K562 (cell line): Measurements from ENCODE around the gene ELMO1. TPM values are rescaled to one million over a fixed set of nuclear protein-coding genes. Genes with fewer than 3 reads are reported as not detected.

Source experiments
- ATAC-seq: fragments of 200-7000 bp; cut with Tn5 transposase; 3 replicates; pipeline ENCODE4 v1.9.1; 2020; ENCODE audit warnings: moderate library complexity
- BruUV-seq: library from RNA; stranded (reverse); fragments of 400-500 nt; replicated peaks from 2 replicates; lab custom pipeline; 2021; lab: Mats Ljungman, UMichigan
- CTCF ChIA-PET: fragments of 300-600 bp; formaldehyde crosslinking; extraction: SDS; loops from one replicate; lab custom pipeline; 2021; ENCODE audit warnings: low intra/inter-chr PET ratio; lab: Yijun Ruan, JAX
- POLR2A ChIA-PET: fragments of 300-600, 350-650 bp; sonication (Branson Sonifier 250); formaldehyde crosslinking; extraction: SDS; loops from one replicate; lab custom pipeline; 2021; ENCODE audit warnings: antibody characterized with exemption, inconsistent platforms; lab: Yijun Ruan, JAX
- DNase-seq, 4 experiments: peaks; one replicate each; pipeline versions ENCODE4 v3.0.0 to v3.0.0-alpha.2; 2011 to 2018; ENCODE audit warnings: low spot score in 3 of 4, mixed read lengths in 3 of 4; ENCODE audit errors: extremely low read depth in 1 of 4
- FAIRE-seq: peaks from 2 replicates; lab custom pipeline; 2011; peaks lifted over from hg19 to GRCh38; lab: Jason Lieb, UNC
- H2AFZ ChIP-seq: 2 replicates; pipeline ENCODE4 v1.6.0; 2011; ENCODE audit warnings: low read depth, low read length, control low read depth, inconsistent platforms
- H3K27ac ChIP-seq: fragments of 200-600 bp; 3 replicates; pipeline ENCODE4 v1.8.0; 2011; ENCODE audit warnings: low read depth, mild to moderate bottlenecking, control low read depth, inconsistent platforms, low read length, moderate library complexity, mixed read lengths; ENCODE audit errors: extremely low read depth
- H3K27me3 ChIP-seq, 2 experiments: fragments of 300-600 bp in 1 of 2; 2 replicates in 1 of 2; 3 replicates in 1 of 2; pipeline versions ENCODE4 v1.6.0 to v1.8.0; 2011; ENCODE audit warnings: inconsistent platforms in 2 of 2, low read length in 2 of 2, mild to moderate bottlenecking in 1 of 2, mixed read lengths in 1 of 2, moderate library complexity in 1 of 2; ENCODE audit not compliant: control insufficient read depth in 2 of 2, insufficient read depth in 2 of 2
- H3K36me3 ChIP-seq: fragments of 300-600 bp; 3 replicates; pipeline ENCODE4 v1.8.0; 2011; ENCODE audit warnings: mild to moderate bottlenecking, low read length, inconsistent platforms; ENCODE audit not compliant: control insufficient read depth, insufficient read depth
- H3K4me1 ChIP-seq, 2 experiments: fragments of 200-600 bp in 1 of 2; replicated peaks in 1 of 2; 2 replicates in 1 of 2; 3 replicates in 1 of 2; pipeline versions ENCODE4 v1.5.1 to v1.8.0; 2011; ENCODE audit warnings: inconsistent platforms in 2 of 2, low read length in 2 of 2, mild to moderate bottlenecking in 1 of 2, mixed read lengths in 1 of 2, moderate library complexity in 1 of 2; ENCODE audit not compliant: control insufficient read depth in 2 of 2, insufficient read depth in 2 of 2
- H3K4me2 ChIP-seq: 2 replicates; pipeline ENCODE4 v1.6.1; 2011; ENCODE audit warnings: low read length, control low read depth, inconsistent platforms, mixed read lengths; ENCODE audit not compliant: insufficient read depth
- H3K4me3 ChIP-seq: fragments of 200-600 bp; sonication (generic), shearing (Covaris generic); 2 replicates; pipeline ENCODE4 v1.5.1; 2016; ENCODE audit warnings: control low read depth, inconsistent platforms
- H3K79me2 ChIP-seq: fragments of 200-600 bp; 3 replicates; pipeline ENCODE4 v1.8.0; 2011; ENCODE audit warnings: low read length, inconsistent platforms; ENCODE audit not compliant: control insufficient read depth, insufficient read depth
- H3K9ac ChIP-seq, 2 experiments: 2 replicates each; pipeline versions ENCODE4 v1.6.0 to v1.6.1; 2011; ENCODE audit warnings: low read depth in 2 of 2, low read length in 2 of 2, control low read depth in 1 of 2, inconsistent platforms in 1 of 2, mild to moderate bottlenecking in 1 of 2, mixed read lengths in 1 of 2; ENCODE audit not compliant: insufficient read depth in 1 of 2
- H3K9me1 ChIP-seq: one replicate; pipeline ENCODE4 v1.6.0; 2011; ENCODE audit warnings: inconsistent platforms, mild to moderate bottlenecking, low read length, moderate library complexity; ENCODE audit not compliant: control insufficient read depth, insufficient read depth
- H3K9me3 ChIP-seq: replicated peaks from 2 replicates; pipeline ENCODE4 v1.5.1; 2011; ENCODE audit warnings: low read depth, low read length, inconsistent platforms; ENCODE audit not compliant: control insufficient read depth, insufficient read depth
- H4K20me1 ChIP-seq: replicated peaks from 2 replicates; pipeline ENCODE4 v1.6.1; 2011; ENCODE audit warnings: low read length, inconsistent platforms, mixed read lengths; ENCODE audit not compliant: control insufficient read depth, insufficient read depth
- C11orf30 ChIP-seq: fragments of 450-650 bp; IDR thresholded peaks from 2 replicates; pipeline ENCODE4 v1.6.1; 2016; ENCODE audit warnings: low read depth, mild to moderate bottlenecking
- KDM2B ChIP-seq: fragments of 250-450 bp; sonication (Bioruptor Pico); IDR thresholded peaks from 2 replicates; pipeline ENCODE4 v1.8.0; 2021; ENCODE audit warnings: mild to moderate bottlenecking, moderate library complexity
- MAFG ChIP-seq: fragments of 450-650 bp; conservative IDR thresholded peaks from 2 replicates; pipeline ENCODE4 v1.6.1; 2016; ENCODE audit warnings: missing genetic modification characterization, missing compliant biosample characterization
- NFYB ChIP-seq: IDR thresholded peaks from 2 replicates; pipeline ENCODE4 v1.6.1; 2011; ENCODE audit warnings: mild to moderate bottlenecking, moderate library complexity; ENCODE audit not compliant: insufficient read length; ENCODE audit errors: extremely low read depth
- RFX7 ChIP-seq: fragments of 250-450 bp; sonication (Bioruptor Pico); IDR thresholded peaks from 2 replicates; pipeline ENCODE4 v1.5.1; 2021; ENCODE audit warnings: mild to moderate bottlenecking
- SMARCC2 ChIP-seq: fragments of 450-650 bp; IDR thresholded peaks from 2 replicates; pipeline ENCODE4 v1.6.1; 2017; ENCODE audit warnings: antibody characterized with exemption, moderate library complexity, mild to moderate bottlenecking, low read depth
- TRIM28 ChIP-seq: fragments of 450-650 bp; IDR thresholded peaks from 2 replicates; pipeline ENCODE4 v1.6.1; 2017
- USF1 ChIP-seq: sonication (generic); formaldehyde crosslinking; IDR thresholded peaks from 2 replicates; pipeline ENCODE4 v1.9.0; 2022; ENCODE audit warnings: mild to moderate bottlenecking, missing genetic modification reagents
- ZC3H11A ChIP-seq: IDR thresholded peaks from 2 replicates; pipeline ENCODE4 v1.6.1; 2012; ENCODE audit warnings: low read depth, low read length, improper control_type of control experiment
- ZNF174 ChIP-seq: fragments of 250-450 bp; sonication (Bioruptor Pico); IDR thresholded peaks from 2 replicates; pipeline ENCODE4 v1.4.0; 2020; ENCODE audit warnings: mild to moderate bottlenecking
- ZNF324 ChIP-seq: fragments of 250-450 bp; sonication (Bioruptor Pico); IDR thresholded peaks from 2 replicates; pipeline ENCODE4 v1.4.0; 2020; ENCODE audit warnings: mild to moderate bottlenecking
- WGBS: fragments of 100-300 bp; shearing (Covaris generic); methylation state at CpG from one replicate; pipeline ENCODE4 v1.1.6; 2016; ENCODE audit warnings: low coverage, mixed read lengths; ENCODE audit not compliant: insufficient coverage; ENCODE audit errors: missing lambda C conversion rate; 5-methylcytosine and 5-hydroxymethylcytosine counted together
- in situ Hi-C: fragments of 300-500 bp; cut with MboI; formaldehyde crosslinking; loops from 4 replicates; pipeline ENCODE4 v1.15.0; 2018; ENCODE audit warnings: inconsistent platforms, mixed read lengths
- intact Hi-C: fragments of 100-400 bp; cut with micrococcal nuclease; formaldehyde crosslinking; loops from 2 replicates; pipeline ENCODE4 v1.14.2; 2022
- polyA plus RNA-seq, 8 experiments: library from polyadenylated mRNA; depleted of rRNA in 4 of 8; stranded (reverse) in 5 of 8; unstranded in 3 of 8; fragments of >200 nt; fragmentation: Nextera tagmentation in 2 of 8; fragmentation: Illumina TruSeq in 1 of 8; extraction: Ambion mirVana in 2 of 8; extraction: Trizol in 1 of 8; gene quantifications; 2 replicates each; pipeline versions ENCODE4 v1.2.1 to v1.2.3, GENCODE V29; 2011 to 2014; ENCODE audit warnings: inconsistent platforms in 1 of 8, missing spikeins in 1 of 8
- total RNA-seq, 7 experiments: library from RNA; depleted of rRNA in 6 of 7; stranded (reverse); fragments of >200 nt in 6 of 7; fragmentation: Illumina TruSeq in 2 of 7; extraction: Trizol in 2 of 7; gene quantifications; 2 replicates each; pipeline versions ENCODE4 v1.2.1 to v1.2.3, GENCODE V29; 2011 to 2021; ENCODE audit warnings: low replicate concordance in 1 of 7

Gene ELMO1
- total and polyA plus RNA-seq, 9 of the 15 experiments (the other 6 are each of a cell fraction or from before 2014, with no cell fraction given), result 0.36 to 7.2 (median 3.6) TPM

DNA sequence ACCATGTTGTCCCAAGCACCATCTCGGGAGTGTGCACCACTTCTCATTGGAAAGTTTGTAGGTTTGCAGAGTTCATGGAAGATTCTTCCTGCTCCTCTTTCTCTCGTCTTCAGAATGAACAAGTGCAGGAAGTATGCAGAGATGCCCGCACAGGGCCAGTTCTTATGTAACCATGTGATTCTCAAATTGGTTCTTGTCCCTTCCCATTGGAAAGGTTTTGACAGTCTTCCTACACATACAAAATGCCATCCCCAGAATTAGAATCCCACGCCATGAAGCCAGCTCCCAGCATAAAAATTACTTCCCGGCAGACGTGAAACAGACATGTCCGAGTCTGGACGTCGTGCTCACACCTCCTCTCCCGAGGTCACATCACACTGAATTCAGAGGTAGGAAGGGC lies 251.6 kb downstream of the ELMO1 start (continued):
- TF ChIP-seq USF1, result no peak
- TF ChIP-seq KDM2B (CRISPR knock-in tag), result no peak
- TF ChIP-seq ZC3H11A, result no peak
- TF ChIP-seq RFX7 (CRISPR knock-in tag), result no peak
- TF ChIP-seq, all 486 proteins: peak for 0

- no peak for TF ChIP-seq SMARCC2
- TF ChIP-seq TRIM28, result no peak
- no peak for TF ChIP-seq MAFG (tag)
- TF ChIP-seq ZNF174, result no peak
- TF ChIP-seq ZNF324 (CRISPR knock-in tag), result no peak
- no peak for TF ChIP-seq C11orf30
- no peak for TF ChIP-seq NFYB
- TF ChIP-seq, all 486 proteins: peak for 0
- peaks cover 6 to 16% of the 10 kb centered on the region in 2 experiments for H3K27me3 ChIP-seq
- no TSS peak for BruUV-seq
- H3K79me2 ChIP-seq, result no peaks in the 10 kb centered on the region
- CTCF ChIA-PET, result no interaction called here
- no peak overlapping the region for H3K9ac ChIP-seq
- no peaks in the 10 kb centered on the region for H3K9me1 ChIP-seq
- intact Hi-C loops, result loop anchor here (5.0 kb wide), 3 partner anchors 99 to 709 kb away; no protein-coding TSS in a partner anchor
- H2AFZ ChIP-seq, result no peak overlapping the region
- no peak overlapping the region for H3K4me3 ChIP-seq
- POLR2A ChIA-PET, result interaction anchor here (0.7 kb wide), 1 partner anchor 735 kb away, joined by 4 read pairs; no protein-coding TSS in a partner anchor
- ATAC-seq (no peak), FAIRE-seq (no peak), DNase-seq (no peak)
- no peaks in the 10 kb centered on the region for H3K9me3 ChIP-seq
- H4K20me1 ChIP-seq, result 0 out of 2 replicates have a peak, but pooled peaks cover 5% of the 10 kb centered on the region
- in situ Hi-C loops, result no loop called here
- H3K36me3 ChIP-seq, result no peaks in the 10 kb centered on the region
- H3K4me1 ChIP-seq, result no peaks in the 10 kb centered on the region; a peak in 1 of 5 replicates
- H3K4me2 ChIP-seq, result no peak overlapping the region
- no peak overlapping the region for H3K27ac ChIP-seq
- WGBS, result 0% methylated on average over 2 of the region's 2 CpGs
Observed at GRCh38 chr7:37196676-37197075, 252.0 kb downstream of the ELMO1 start.
